Choroid plexus epithelial cell (primary cell): ENCODE measurements around the gene TMC6.

Experiments
- DNase-seq: peaks from one replicate; pipeline ENCODE4 v3.0.0-alpha.2; 2010; ENCODE audit warnings: low read depth
- H3K4me3 ChIP-seq: 2 replicates; pipeline ENCODE4 v1.5.1; 2011; ENCODE audit warnings: low read depth, mild to moderate bottlenecking, control low read depth, low read length, moderate library complexity
- TF ChIP-seq, protein P1 (sequence below): conservative IDR thresholded peaks from 2 replicates; pipeline ENCODE4 v1.5.1; 2011; ENCODE audit warnings: low read depth, mild to moderate bottlenecking, control low read depth, inconsistent platforms, low read length, moderate library complexity

TMC6 gene

DNA sequence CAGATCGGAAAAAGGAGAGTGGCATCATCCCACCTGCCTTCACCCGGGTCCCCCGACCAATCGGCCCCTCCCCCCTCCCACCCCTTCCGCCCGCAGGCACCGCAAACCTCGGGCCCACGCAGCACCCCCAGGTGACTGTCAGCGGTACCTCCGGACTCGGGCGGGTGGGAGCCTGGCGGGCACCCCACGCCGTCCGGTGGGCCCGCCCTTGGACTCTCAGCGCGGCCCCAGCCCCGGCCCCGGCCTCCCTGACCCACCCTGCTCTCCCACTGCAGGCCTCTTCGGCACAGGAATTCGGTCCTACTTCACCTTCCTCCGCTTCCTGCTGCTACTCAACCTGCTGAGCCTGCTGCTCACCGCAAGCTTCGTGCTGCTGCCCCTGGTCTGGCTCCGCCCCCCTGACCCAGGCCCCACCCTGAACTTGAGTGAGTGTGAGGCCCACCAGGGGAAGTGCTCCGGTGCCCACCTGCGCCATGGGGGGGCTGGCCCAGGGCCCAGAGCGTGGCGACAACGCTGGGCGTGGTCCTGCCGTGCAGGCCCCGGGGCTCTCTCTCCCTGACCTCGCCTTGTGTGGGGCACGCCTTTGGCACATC is 3.6 kb upstream of the TMC6 start:
- no peak overlapping the region for H3K4me3 ChIP-seq

GRCh38 chr17:78131172-78132083 is 2.9 kb upstream of the TMC6 start:
- DNase-seq, result no peak
- TF ChIP-seq, protein P1, sequence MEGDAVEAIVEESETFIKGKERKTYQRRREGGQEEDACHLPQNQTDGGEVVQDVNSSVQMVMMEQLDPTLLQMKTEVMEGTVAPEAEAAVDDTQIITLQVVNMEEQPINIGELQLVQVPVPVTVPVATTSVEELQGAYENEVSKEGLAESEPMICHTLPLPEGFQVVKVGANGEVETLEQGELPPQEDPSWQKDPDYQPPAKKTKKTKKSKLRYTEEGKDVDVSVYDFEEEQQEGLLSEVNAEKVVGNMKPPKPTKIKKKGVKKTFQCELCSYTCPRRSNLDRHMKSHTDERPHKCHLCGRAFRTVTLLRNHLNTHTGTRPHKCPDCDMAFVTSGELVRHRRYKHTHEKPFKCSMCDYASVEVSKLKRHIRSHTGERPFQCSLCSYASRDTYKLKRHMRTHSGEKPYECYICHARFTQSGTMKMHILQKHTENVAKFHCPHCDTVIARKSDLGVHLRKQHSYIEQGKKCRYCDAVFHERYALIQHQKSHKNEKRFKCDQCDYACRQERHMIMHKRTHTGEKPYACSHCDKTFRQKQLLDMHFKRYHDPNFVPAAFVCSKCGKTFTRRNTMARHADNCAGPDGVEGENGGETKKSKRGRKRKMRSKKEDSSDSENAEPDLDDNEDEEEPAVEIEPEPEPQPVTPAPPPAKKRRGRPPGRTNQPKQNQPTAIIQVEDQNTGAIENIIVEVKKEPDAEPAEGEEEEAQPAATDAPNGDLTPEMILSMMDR, result no peak
- no peak overlapping the region for H3K4me3 ChIP-seq

More for the DNA sequence above, 3.6 kb upstream of the TMC6 start:
- no peak for DNase-seq
- TF ChIP-seq, protein P1, result no peak

GRCh38 chr17:78130437-78131101 is 2.0 kb upstream of the TMC6 start, which contains the start of gene TMC8:
TSS of gene TMC8 (plus strand) at chr17:78130771. CDS start at chr17:78131589, 818 bp downstream.
- TF ChIP-seq, protein P1, result no peak
- no peak within 1 kb of the TSS for H3K4me3 ChIP-seq
- no peak for DNase-seq

- H3K4me3 ChIP-seq, result no peak overlapping the region
- TF ChIP-seq, protein P1, result no peak
- no peak for DNase-seq
These were observed 1.5 kb upstream of the TMC6 start for GRCh38 chr17:78130090-78130436.

- TF ChIP-seq, protein P1, result no peak
- H3K4me3 ChIP-seq, result no peak overlapping the region
- no peak for DNase-seq
These were observed 965 bp upstream of the TMC6 start for GRCh38 chr17:78129351-78130089.

- DNase-seq, result no peak
- peak overlapping the region; percentile 65 for H3K4me3 ChIP-seq
- TF ChIP-seq, protein P1, result no peak
These were observed 536 bp downstream of the TMC6 start for GRCh38 chr17:78127888-78128550.
